GM18498 (cell line): Measurements from ENCODE around the gene MAGI2.

Experiments
- ATAC-seq: cut with Tn5 transposase; IDR thresholded peaks from one replicate; pipeline ENCODE4 v1.9.1; 2021; ENCODE audit warnings: mild to moderate bottlenecking, moderate library complexity; ENCODE audit not compliant: unreplicated experiment

Gene MAGI2

DNA sequence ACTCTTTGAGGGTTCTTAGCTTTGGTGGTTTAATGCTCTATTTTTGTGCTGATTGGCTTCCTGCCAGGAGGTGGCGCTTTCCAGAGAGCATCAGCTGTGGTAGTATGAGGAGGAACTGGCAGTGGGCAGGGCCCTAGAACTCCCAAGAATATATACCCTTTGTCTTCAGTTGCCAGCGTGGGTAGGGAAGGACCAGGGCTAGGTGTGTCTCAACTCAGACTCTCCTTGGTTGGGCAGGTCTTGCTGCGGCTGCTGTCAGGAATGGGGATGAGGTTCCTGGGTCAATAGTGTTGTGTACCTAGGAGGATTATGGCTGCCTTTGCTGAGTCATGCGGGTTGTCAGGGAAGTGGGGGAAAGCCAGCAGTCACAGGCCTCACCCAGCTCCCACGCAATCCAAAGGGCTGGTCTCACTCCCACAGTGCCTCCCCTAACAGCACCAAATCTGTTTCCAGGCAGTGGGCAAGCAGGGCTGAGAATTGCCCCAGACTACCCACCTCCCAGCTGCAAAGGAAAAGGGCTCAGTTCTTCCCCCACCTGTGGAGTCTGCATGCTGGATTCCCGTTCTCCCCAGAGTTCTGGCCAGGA, 1463.4 kb downstream of the MAGI2 start:
- ATAC-seq, result no peak

DNA sequence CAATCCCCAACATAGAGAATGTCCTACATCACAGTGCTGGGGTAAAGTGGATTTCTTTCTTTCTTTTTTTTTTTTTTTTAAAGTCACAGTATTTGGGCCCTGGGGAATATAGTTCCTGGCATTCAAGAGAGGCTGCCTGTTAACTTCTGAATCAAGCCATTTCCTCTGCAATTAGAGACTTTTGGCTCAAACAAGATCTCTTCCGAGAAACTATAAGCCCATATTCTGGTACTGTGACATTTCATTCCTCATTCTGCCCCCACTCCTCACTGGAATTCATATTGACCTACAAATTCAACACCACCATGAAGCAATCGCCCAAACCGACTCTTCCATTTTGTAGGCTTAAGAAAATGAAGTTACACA, 1467.5 kb downstream of the MAGI2 start:
- ATAC-seq, result no peak

DNA sequence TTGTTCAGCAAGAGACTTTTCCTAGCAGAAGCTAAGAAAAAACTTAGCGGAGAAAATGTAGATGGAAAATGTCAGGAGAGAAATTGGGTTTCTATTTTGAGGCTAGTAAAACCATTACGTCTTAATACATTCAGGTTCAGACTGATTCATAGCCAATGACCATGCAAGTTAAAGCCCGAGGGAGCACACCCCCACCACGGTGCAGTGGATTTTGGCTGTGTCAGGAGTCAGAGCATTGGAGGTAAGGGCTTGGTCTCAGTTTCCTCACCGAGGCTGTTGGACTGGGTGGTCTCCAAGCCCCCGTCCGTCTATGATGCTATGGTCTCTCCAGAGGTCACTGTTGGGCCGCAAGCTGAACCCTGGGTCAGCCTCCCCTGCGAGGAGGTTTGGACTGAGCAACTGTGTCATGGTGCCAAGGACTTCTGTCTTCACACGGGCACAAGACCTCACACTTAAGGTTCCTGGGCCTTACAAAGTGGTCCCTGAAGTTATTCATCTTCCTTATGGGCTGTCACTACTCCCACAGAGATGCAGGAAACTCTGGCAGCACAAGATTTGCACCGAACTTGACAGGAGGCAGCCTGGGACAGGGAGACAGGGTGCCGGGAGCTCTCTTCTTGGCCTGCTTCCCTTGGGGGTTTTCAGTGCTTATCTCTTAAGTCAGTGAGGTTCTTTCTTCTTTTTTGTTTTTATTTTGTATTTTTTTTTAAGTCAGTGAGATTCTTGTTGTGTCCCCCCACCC, 1468.1 kb downstream of the MAGI2 start:
- ATAC-seq, result no peak

DNA sequence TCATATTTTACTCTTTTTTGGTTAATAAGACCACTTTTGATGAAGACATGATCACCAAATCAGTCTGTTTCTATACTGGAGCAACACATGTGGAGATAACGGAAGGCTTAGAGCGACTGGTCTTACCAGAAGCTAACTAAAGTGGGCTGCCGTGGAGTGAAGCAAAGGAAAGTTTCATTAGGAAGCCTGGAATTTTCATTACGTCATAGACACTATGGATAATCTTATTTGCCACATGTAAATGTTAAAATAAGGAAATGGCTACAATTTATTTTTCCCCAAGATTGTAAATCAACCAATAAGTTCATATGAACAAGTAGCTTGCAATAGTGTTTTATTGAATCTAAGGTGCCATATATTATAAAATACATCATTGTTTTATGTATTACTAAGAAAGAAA, 1469.5 kb downstream of the MAGI2 start:
- no peak for ATAC-seq

DNA sequence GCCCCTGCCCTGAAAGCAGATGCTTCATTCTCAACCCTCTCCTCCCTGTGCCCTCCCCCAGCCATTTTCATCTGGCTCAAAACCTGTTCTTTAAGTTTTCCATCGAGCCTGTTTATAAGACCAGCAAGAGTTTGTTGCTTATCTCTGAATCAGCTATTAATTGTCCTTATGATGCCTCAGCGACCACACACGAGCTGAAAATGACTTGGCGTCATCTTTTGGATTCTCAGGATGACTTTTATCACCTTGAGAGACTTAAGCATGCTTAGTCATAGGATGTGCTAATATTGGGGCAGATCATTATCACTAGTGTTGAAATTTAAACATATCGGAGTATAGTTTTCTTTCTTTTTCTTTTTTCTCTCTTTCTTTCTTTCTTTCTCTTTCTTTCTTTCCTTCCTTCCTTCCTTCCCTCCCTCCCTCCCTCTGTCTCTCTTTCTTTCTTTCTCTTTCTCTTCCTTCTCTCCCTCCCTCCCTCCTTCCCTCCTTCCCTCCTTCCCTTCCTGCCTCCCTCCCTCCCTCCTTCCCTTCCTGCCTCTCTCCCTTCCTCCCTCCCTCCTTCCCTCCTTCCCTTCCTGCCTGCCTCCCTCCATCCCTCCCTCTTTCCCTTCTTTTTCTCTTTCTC, 1470.4 kb downstream of the MAGI2 start:
- ATAC-seq, result no peak

DNA sequence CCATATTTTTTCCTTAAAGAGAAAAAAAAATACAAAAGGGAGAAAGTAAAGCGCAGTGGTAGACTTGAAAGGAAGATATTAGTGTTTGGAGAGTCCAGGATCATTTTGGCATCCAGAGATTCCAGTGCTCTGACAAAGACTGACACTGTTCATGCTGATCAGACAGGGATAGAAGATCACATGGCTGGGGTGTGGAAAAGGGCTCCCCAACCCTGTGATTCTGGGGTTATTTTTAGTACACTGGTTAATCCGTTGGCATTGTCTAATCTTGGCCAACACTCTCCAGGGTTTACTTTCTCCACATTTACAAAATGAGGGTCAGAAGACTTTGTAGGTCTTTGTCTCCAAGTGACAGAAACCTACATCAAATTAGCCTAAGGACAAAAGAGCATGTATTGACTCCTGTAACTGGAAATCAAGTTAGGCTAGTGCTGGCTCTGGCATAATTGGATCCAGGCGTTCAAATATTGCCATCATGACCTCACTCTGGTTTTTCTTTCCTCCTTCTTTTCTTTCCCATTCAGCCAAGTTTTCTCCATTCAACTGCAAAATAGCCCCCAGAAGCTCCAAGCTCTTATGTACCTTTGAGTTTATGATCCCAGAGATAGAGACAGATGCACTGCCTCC, 1473.3 kb downstream of the MAGI2 start:
- no peak for ATAC-seq

DNA sequence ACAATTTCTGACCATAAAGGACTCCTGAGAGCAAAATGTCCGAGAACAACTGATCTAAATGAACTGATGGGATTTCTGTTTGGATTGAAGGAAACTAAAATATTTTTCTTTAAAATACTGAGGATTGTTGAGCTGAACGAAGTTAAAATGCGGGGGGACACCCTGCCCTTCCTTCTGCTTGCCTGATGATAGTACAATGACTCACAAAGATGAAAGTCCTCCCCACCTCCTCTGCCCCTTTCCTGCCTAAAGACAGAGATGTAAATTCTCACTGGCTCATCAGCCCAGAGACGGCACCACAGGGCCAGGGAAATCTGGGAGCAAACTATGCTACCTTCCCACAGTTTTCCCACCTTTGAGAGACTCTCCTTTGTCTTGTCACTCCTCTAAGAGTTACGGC, 1474.2 kb downstream of the MAGI2 start:
- ATAC-seq, result no peak

DNA sequence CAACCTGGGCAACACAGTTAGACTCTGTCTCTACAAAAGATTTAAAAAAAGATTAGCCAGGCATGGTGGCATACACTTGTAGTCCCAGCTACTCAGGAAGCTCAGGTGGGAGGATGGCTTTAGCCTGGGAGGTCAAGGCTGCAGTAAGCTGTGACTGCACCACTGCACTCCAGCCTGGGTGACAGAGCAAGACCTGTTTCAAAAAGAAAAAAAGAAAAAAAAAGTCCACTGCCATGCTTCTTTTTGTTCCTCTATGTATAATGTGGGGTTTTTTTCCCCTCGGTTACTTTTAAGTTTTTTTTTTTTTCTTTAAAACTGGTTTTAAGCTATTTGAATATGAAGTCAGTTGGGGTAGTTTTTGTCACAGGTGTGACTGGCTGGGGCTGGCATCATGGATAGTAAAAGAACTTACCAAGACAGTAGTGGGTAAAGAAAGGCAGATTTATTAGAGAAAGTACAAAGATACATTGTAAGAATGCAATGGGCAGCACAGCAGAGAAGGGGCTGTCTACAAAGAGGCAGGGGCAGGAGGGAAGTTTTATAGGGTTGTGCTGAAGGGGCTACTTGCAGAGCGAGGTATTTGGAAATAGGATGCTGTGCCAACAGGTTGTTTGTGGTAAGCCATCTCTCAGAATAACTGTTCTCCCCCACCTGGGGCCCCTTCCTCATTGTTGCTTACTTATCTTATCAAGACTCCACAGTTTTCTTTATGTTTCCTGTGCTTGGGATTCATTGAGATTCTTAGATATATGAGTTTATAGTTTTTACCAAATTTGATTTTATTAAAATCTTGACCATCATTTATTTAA, 1477.6 kb downstream of the MAGI2 start:
- no peak for ATAC-seq

DNA sequence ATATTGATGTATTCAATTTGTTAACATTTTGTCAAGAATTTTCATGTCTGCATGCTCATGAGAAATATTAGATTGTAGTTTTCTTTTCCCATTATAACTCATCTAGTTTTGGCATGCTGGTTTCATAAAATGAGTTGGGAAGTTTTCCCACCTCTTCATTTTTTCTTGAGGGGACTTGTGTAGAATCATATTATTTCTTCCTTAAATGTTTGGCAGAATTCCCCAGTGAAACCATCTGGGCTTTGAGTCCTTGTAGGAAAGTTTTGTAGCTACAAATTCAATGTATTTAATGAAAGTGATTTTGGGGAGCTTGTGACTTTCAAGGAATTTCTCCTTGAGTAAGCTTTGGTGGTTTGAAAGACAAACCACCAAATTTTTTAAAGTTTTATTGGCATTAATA, 1481.7 kb downstream of the MAGI2 start:
- ATAC-seq, result no peak

DNA sequence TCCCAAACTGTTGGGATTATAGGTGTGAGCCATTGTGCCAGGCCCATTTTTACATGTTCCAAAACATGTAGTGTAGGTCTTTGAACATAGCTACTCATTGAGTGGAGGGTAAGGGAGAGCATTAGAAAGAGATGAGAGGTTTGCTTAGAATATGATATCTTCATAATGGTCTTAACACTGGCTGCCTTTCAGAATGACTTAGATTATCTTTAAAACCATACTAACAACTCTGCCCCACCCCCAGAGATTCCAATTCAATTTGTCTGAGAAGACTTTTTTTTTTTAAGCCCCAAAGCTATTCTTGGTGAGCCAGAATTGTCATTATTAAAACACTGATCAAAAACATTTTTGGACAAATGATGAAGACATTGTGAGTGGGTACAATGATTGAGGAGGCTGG, 1486.0 kb downstream of the MAGI2 start:
- no peak for ATAC-seq
